Measurements from ENCODE around the gene KCNG2. TPM values are rescaled to one million over a fixed set of nuclear protein-coding genes. Genes with fewer than 3 reads are reported as not detected.

KCNG2 gene
- total RNA-seq, 1 experiment from 2014 or later, result not detected

- Histone ChIP-seq H3K4me3 (replicated peaks in 1 of 2; ENCODE audit: low read depth in 1 of 2, low read length in 2 of 2) (no peak overlapping the region), H2AFZ (ENCODE audit: low read depth, low read length, poor library complexity, severe bottlenecking) (no peak overlapping the region), H3K9ac (ENCODE audit: low read length) (no peak overlapping the region), H3K27ac (ENCODE audit: low read depth, low read length) (no peak overlapping the region), H3K4me2 (ENCODE audit: low read length) (no peak overlapping the region), H3K36me3 (ENCODE audit: control insufficient read depth in 1 of 2, insufficient read depth in 2 of 2, low read length in 2 of 2) (no peaks in the 10 kb centered on the region), H3K9me3 (ENCODE audit: control insufficient read depth in 1 of 2, insufficient read depth in 1 of 2, low read depth in 1 of 2, low read length in 2 of 2) (no peaks in the 10 kb centered on the region), H3K9me2 (ENCODE audit: insufficient read depth) (no peaks in the 10 kb centered on the region), H3K27me3 (ENCODE audit: insufficient read depth, low read length) (no peaks in the 10 kb centered on the region), H3K79me2 (ENCODE audit: insufficient read depth, low read length) (no peaks in the 10 kb centered on the region), H3K4me1 (ENCODE audit: control insufficient read depth in 1 of 2, insufficient read depth in 2 of 2, low read length in 2 of 2) (no peaks in the 10 kb centered on the region), H4K20me1 (ENCODE audit: insufficient read depth) (no peaks in the 10 kb centered on the region)
- ATAC-seq (no peak), DNase-seq (ENCODE audit: low read depth, low spot score) (no peak)
- RAD21 ChIA-PET (ENCODE audit: low non-redundant PET in 1 of 2, low total read pairs in 2 of 2, uncharacterized antibody in 2 of 2, unreplicated experiment in 2 of 2), result no interaction called here
- CTCF ChIA-PET, result no interaction called here
- BruUV-seq (replicated peaks), result no TSS peak
- POLR2A ChIA-PET, result no interaction called here
- intact Hi-C loops (cut with micrococcal nuclease), result no loop called here
- no peak for TF ChIP-seq RAD21 (IDR thresholded peaks at IDR 0.05; ENCODE audit: low read depth)
- TF ChIP-seq YY1 (IDR thresholded peaks at IDR 0.05; ENCODE audit: extremely low read depth, insufficient replicate concordance, low read depth, low read length), result no peak
- TF ChIP-seq CEBPB (IDR thresholded peaks at IDR 0.05; ENCODE audit: low read depth), result no peak
- TF ChIP-seq EZH2phosphoT487 (IDR thresholded peaks at IDR 0.05; ENCODE audit: borderline replicate concordance), result no peak
- TF ChIP-seq SP1 (IDR thresholded peaks at IDR 0.05; ENCODE audit: low read depth), result no peak
- no peak for TF ChIP-seq ELF1 (IDR thresholded peaks at IDR 0.05; ENCODE audit: borderline replicate concordance, low read depth)
- TF ChIP-seq EZH2 (IDR thresholded peaks at IDR 0.05), result no peak
- TF ChIP-seq ZNF274 (IDR thresholded peaks at IDR 0.05; ENCODE audit: low read depth, low read length), result no peak
- TF ChIP-seq ZFX (IDR thresholded peaks at IDR 0.05), result no peak
- TF ChIP-seq FOSL1 (IDR thresholded peaks at IDR 0.05; ENCODE audit: low read depth), result no peak
- TF ChIP-seq EGR1 (IDR thresholded peaks at IDR 0.05; ENCODE audit: low read depth), result no peak
- TF ChIP-seq POLR2A (IDR thresholded peaks at IDR 0.05; ENCODE audit: borderline replicate concordance, extremely low read depth, insufficient read depth, insufficient read length), result no peak
- TF ChIP-seq, protein P1, sequence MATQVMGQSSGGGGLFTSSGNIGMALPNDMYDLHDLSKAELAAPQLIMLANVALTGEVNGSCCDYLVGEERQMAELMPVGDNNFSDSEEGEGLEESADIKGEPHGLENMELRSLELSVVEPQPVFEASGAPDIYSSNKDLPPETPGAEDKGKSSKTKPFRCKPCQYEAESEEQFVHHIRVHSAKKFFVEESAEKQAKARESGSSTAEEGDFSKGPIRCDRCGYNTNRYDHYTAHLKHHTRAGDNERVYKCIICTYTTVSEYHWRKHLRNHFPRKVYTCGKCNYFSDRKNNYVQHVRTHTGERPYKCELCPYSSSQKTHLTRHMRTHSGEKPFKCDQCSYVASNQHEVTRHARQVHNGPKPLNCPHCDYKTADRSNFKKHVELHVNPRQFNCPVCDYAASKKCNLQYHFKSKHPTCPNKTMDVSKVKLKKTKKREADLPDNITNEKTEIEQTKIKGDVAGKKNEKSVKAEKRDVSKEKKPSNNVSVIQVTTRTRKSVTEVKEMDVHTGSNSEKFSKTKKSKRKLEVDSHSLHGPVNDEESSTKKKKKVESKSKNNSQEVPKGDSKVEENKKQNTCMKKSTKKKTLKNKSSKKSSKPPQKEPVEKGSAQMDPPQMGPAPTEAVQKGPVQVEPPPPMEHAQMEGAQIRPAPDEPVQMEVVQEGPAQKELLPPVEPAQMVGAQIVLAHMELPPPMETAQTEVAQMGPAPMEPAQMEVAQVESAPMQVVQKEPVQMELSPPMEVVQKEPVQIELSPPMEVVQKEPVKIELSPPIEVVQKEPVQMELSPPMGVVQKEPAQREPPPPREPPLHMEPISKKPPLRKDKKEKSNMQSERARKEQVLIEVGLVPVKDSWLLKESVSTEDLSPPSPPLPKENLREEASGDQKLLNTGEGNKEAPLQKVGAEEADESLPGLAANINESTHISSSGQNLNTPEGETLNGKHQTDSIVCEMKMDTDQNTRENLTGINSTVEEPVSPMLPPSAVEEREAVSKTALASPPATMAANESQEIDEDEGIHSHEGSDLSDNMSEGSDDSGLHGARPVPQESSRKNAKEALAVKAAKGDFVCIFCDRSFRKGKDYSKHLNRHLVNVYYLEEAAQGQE (IDR thresholded peaks at IDR 0.05; ENCODE audit: low read depth), result no peak
- no peak for TF ChIP-seq ZBTB33 (IDR thresholded peaks at IDR 0.05; ENCODE audit: extremely low read depth, insufficient replicate concordance, low read length)
- TF ChIP-seq JUND (IDR thresholded peaks at IDR 0.05), result no peak
- TF ChIP-seq, protein P2, sequence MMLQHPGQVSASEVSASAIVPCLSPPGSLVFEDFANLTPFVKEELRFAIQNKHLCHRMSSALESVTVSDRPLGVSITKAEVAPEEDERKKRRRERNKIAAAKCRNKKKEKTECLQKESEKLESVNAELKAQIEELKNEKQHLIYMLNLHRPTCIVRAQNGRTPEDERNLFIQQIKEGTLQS (IDR thresholded peaks at IDR 0.05), result no peak
- no peak for TF ChIP-seq CBX3 (IDR thresholded peaks at IDR 0.05; ENCODE audit: low read depth)
- TF ChIP-seq, protein P3, sequence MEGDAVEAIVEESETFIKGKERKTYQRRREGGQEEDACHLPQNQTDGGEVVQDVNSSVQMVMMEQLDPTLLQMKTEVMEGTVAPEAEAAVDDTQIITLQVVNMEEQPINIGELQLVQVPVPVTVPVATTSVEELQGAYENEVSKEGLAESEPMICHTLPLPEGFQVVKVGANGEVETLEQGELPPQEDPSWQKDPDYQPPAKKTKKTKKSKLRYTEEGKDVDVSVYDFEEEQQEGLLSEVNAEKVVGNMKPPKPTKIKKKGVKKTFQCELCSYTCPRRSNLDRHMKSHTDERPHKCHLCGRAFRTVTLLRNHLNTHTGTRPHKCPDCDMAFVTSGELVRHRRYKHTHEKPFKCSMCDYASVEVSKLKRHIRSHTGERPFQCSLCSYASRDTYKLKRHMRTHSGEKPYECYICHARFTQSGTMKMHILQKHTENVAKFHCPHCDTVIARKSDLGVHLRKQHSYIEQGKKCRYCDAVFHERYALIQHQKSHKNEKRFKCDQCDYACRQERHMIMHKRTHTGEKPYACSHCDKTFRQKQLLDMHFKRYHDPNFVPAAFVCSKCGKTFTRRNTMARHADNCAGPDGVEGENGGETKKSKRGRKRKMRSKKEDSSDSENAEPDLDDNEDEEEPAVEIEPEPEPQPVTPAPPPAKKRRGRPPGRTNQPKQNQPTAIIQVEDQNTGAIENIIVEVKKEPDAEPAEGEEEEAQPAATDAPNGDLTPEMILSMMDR (IDR thresholded peaks at IDR 0.05 in 2 of 3, conservative IDR thresholded peaks at IDR 0.05 in 1 of 3; ENCODE audit: borderline replicate concordance in 1 of 3, insufficient read depth in 1 of 3, low read depth in 2 of 3, low read length in 2 of 3), result no peak
- no peak for TF ChIP-seq POLR2AphosphoS5 (IDR thresholded peaks at IDR 0.05; ENCODE audit: low read depth, low read length)
- TF ChIP-seq SIN3A (IDR thresholded peaks at IDR 0.05; ENCODE audit: low read depth), result no peak
Measured at GRCh38 chr18:79803611-79804051, 5.9 kb downstream of the KCNG2 start.

Data from HCT116 (cell line).